Neural crest cell (in vitro differentiated cells): ENCODE measurements around the gene AGTRAP. TPM values are rescaled to one million over a fixed set of nuclear protein-coding genes. Genes with fewer than 3 reads are reported as not detected.

Experiments
- DNase-seq: peaks from one replicate; pipeline ENCODE4 v3.0.0; 2021; ENCODE audit warnings: low read depth, mixed read lengths, low spot score
- H3K27ac Mint-ChIP-seq: one replicate; pipeline ENCODE4 v1.8.0; 2021; ENCODE audit warnings: mild to moderate bottlenecking, mixed read lengths; ENCODE audit not compliant: unreplicated experiment
- H3K27me3 Mint-ChIP-seq: 2 replicates; pipeline ENCODE4 v1.8.0; 2021; ENCODE audit warnings: low read depth, mild to moderate bottlenecking, mixed read lengths
- H3K36me3 Mint-ChIP-seq: 2 replicates; pipeline ENCODE4 v1.8.0; 2021; ENCODE audit warnings: low read depth, mild to moderate bottlenecking, mixed read lengths
- H3K4me1 Mint-ChIP-seq: 2 replicates; pipeline ENCODE4 v1.8.0; 2021; ENCODE audit warnings: mixed read lengths
- H3K4me3 Mint-ChIP-seq: one replicate; pipeline ENCODE4 v1.8.0; 2021; ENCODE audit warnings: mild to moderate bottlenecking, mixed read lengths
- H3K9me3 Mint-ChIP-seq: 2 replicates; pipeline ENCODE4 v1.8.0; 2021; ENCODE audit warnings: mixed read lengths
- CTCF ChIP-seq: fragments of 200-600 bp; sonication (generic); conservative IDR thresholded peaks from 2 replicates; pipeline ENCODE4 v1.5.0; 2021; ENCODE audit warnings: antibody characterized with exemption, mild to moderate bottlenecking
- total RNA-seq: library from RNA; stranded (reverse); gene quantifications from 2 replicates; pipeline ENCODE4 v1.2.1, GENCODE V29; 2021

Gene AGTRAP
- total RNA-seq, 1 donor from 2014 or later: 36.9 TPM

DNA sequence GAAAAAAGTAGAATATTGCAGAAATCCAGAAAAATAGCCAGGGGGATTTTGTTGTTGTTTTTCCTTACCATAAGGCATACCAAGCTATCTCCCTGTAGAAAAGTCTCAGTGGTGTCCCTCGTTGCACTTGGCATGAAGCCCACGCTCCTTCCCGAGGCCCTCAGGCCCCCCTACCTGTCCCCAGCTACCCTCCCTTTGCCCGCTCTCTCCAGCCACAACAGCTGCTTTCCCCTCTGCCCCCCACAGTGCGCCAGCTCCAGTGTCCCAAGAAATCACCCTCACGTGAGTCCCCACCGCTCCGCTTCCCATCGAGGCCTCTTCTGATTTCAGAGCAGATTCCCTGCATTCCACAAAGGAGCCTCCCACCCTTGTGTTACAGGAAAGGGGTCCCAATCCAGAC, 8.4 kb downstream of the AGTRAP start:
- Mint-ChIP-seq H3K27me3 (no peaks in the 10 kb centered on the region), H3K4me3 (no peak overlapping the region), H3K9me3 (no peaks in the 10 kb centered on the region), H3K27ac (no peak overlapping the region), H3K4me1 (peaks cover 5% of the 10 kb centered on the region), H3K36me3 (no peaks in the 10 kb centered on the region)
- no peak for DNase-seq
- TF ChIP-seq CTCF: no peak

DNA sequence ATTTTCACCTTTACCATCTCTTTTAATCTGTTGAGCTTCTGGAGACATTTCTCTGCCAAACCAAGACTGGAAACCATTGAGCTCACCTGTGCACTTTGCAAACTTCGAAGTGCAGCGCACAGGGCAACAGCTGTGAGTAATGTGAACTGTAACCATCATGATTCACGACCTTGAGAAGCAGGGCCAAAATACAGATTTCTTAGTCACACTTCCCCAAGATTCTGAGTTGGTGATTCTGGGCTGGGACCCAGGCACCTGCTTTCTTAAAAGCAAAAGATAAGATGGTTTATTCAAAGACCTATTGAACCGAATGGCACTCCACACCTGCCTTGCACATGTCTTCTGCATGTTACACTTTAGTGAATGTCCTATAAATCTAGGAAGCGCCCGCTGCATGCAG, 10.2 kb downstream of the AGTRAP start:
- no peak for TF ChIP-seq CTCF
- Mint-ChIP-seq H3K9me3 (no peaks in the 10 kb centered on the region), H3K27me3 (no peaks in the 10 kb centered on the region), H3K4me3 (no peak overlapping the region), H3K36me3 (no peaks in the 10 kb centered on the region), H3K4me1 (peaks cover 5% of the 10 kb centered on the region), H3K27ac (no peak overlapping the region)
- no peak for DNase-seq

DNA sequence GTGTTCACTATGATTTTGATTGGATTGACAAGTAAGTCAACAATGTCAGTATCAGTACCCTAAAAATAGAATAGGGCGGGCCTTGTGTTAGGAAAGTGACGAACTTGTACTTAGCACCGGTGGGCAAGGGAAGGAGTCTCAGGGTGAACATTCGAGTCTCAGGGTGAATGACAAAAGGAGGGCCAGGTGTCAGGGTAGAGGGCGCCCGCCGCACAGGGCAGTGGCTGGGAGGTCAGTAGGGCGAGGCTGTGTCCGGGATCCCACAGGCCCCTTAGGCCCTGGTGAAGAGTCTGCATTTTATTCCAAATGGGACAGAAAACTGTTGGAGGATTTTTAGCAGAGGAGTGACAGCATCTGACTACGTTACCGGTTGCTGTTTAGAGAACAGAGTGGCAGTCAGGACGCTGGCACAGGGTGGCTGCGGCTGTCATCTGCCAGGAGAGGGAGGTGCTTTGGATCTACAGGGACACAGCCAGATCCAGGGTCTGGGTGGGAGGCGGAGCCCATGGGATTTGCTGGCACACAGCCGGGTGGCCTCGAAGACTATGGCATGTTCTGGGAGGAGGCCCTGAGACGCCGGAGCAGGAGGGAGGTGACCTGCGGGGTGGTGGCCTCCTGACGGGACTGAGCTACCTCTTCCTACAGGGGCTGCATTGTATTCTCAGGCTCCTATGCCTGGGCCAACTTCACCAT, 11.0 kb downstream of the AGTRAP start:
- peaks cover 7% of the 10 kb centered on the region for H3K4me1 Mint-ChIP-seq
- H3K27ac Mint-ChIP-seq: no peak overlapping the region
- H3K4me3 Mint-ChIP-seq: no peak overlapping the region
- no peak for DNase-seq
- no peaks in the 10 kb centered on the region for H3K27me3 Mint-ChIP-seq
- no peak for TF ChIP-seq CTCF
- no peaks in the 10 kb centered on the region for H3K36me3 Mint-ChIP-seq
- H3K9me3 Mint-ChIP-seq: no peaks in the 10 kb centered on the region

DNA sequence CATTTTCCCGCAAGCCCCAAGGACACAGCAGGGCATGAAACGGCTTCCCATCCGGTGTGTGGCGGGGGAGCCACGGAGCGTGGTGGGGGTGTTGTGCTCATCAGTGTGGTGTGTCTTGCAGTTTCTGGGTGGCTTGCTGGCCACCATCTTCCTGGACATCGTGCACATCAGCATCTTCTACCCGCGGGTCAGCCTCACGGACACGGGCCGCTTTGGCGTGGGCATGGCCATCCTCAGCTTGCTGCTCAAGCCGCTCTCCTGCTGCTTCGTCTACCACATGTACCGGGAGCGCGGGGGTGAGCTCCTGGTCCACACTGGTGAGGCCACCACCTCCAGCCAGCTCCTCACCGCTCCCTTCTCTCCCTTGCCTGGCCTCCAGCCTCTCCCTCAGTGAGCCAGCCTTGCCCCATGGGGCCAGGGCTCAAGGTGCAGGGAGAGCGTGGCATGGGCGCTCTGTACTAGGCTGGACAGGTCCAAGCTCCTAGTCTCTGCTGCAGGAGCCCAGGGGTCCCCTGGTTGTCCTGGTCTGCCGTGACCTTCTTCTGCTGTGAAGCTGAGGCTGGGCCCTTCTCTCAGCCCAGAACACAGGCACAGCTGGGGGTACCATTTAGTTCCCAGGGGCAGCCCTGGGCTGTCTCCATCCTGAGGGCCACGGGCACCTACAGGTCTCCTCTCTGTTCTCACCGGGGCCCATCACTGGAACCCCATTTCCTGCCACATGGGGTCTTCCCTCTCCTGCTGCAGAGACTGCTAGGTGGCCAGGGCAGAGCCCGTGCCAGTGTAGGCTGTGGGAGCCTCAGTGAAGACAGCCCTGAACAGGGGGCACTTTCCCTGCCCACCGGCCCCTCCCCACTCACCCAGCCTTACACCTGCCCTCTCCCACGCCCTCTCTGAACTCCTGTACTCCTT, 12.6 kb downstream of the AGTRAP start:
- DNase-seq: no peak
- Mint-ChIP-seq H3K27me3 (no peaks in the 10 kb centered on the region), H3K9me3 (no peaks in the 10 kb centered on the region), H3K4me1 (peaks cover 17% of the 10 kb centered on the region), H3K36me3 (no peaks in the 10 kb centered on the region), H3K27ac (no peak overlapping the region), H3K4me3 (no peak overlapping the region)
- no peak for TF ChIP-seq CTCF

DNA sequence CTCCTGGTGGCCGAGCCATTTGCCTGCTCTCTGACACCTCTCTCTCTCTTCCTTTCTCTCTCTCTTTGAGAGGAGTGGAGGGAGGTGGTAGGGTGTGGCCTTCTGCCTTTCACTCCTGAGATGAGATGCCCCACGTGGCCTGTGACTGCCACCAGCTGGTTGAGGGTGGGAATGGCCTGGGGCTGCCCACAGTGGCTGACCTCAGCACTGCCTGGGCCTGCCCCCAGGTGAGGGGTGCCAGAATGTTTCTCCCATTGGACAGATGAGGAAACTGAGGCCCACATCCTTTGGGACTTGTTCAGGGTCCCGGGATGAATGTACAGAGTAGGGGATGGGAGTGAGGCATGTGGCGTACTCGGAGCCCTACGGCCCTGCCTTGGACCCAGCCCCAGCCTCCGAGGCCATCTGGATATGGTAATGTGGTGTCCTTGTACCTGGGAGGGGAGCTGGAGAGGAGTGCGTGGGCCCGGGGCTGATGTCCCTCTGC, 13.3 kb downstream of the AGTRAP start:
- no peak overlapping the region for H3K27ac Mint-ChIP-seq
- H3K4me3 Mint-ChIP-seq: no peak overlapping the region
- H3K9me3 Mint-ChIP-seq: no peaks in the 10 kb centered on the region
- H3K36me3 Mint-ChIP-seq: no peaks in the 10 kb centered on the region
- peak; percentile 51 for TF ChIP-seq CTCF
- no peak for DNase-seq
- H3K27me3 Mint-ChIP-seq: no peaks in the 10 kb centered on the region
- H3K4me1 Mint-ChIP-seq: peaks cover 17% of the 10 kb centered on the region
